Activated naive CD4-positive, alpha-beta T cell treated with anti-CD3 and anti-CD28 coated beads for 36 hours (primary cell): Measurements from ENCODE around the gene DNM2. TPM values are rescaled to one million over a fixed set of nuclear protein-coding genes. Genes with fewer than 3 reads are reported as not detected.
A peak's percentile ranks its signal among the peaks of the same experiment; 100 is the strongest.
"Not testable (repeated sequence)": the region's sequence is repeated elsewhere in the genome, so short reads cannot be mapped to it uniquely, and the experiment has no call there.

ENCODE experiments used
- CTCF ChIA-PET: fragments of 350-600 bp; sonication (Branson Sonifier 250); formaldehyde crosslinking; loops from one replicate; lab custom pipeline; 2021; ENCODE audit warnings: antibody characterized with exemption; lab: Charles Lee
- DNase-seq: peaks from one replicate; pipeline ENCODE4 v3.0.0-alpha.2; 2020
- H3K27ac Mint-ChIP-seq: one replicate; pipeline ENCODE4 v1.8.0; 2021; ENCODE audit warnings: mild to moderate bottlenecking, mixed read lengths
- H3K27me3 Mint-ChIP-seq: one replicate; pipeline ENCODE4 v1.8.0; 2021; ENCODE audit warnings: low read depth, mixed read lengths
- H3K36me3 Mint-ChIP-seq: one replicate; pipeline ENCODE4 v1.8.0; 2021; ENCODE audit warnings: low read depth, mixed read lengths
- H3K4me1 Mint-ChIP-seq: one replicate; pipeline ENCODE4 v1.8.0; 2021; ENCODE audit warnings: low read depth, mixed read lengths
- H3K4me3 Mint-ChIP-seq: one replicate; pipeline ENCODE4 v1.8.0; 2021; ENCODE audit warnings: mild to moderate bottlenecking, moderate library complexity, mixed read lengths
- H3K9me3 Mint-ChIP-seq: one replicate; pipeline ENCODE4 v1.8.0; 2021; ENCODE audit warnings: mixed read lengths
- intact Hi-C: fragments of 100-400 bp; cut with micrococcal nuclease; formaldehyde crosslinking; loops from one replicate; pipeline ENCODE4 v1.15.1; 2023
- total RNA-seq, 2 experiments: library from RNA; stranded (reverse); gene quantifications; one replicate each; pipeline ENCODE4 v1.2.3, GENCODE V29; 2021

The DNM2 gene
- total RNA-seq, 2 experiments from 2014 or later: 144 to 148 TPM

DNA sequence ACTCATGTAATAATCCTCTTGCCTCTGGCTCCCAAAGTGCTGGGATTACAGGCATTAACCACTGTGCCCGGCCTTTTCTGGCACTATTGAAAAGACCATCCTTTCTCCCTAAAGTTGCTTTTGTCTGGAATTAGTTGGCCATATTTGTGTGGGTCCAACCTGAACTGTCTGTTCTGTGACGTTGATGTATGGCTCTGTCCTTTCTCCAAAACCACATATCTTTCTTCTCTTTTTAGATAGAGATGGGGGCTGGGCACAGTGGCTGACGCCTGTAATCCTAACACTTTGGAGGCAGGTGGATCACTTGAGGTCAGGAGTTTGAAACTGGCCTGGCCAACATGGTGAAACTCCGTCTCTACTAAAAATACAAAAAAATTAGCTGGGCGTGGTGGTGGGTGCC is 17.9 kb downstream of the DNM2 start:
- Mint-ChIP-seq H3K36me3 (peaks cover 7% of the 10 kb centered on the region), H3K27me3 (no peaks in the 10 kb centered on the region), H3K4me3 (no peak overlapping the region), H3K27ac (no peak overlapping the region), H3K4me1 (peaks cover 42% of the 10 kb centered on the region), H3K9me3 (no peaks in the 10 kb centered on the region)
- DNase-seq: no peak
- CTCF ChIA-PET: interaction anchor here (1.3 kb wide), 1 partner anchor 18 kb away, joined by 3 read pairs; the partner anchor contains the start of gene DNM2
- intact Hi-C loops: no loop called here

DNA sequence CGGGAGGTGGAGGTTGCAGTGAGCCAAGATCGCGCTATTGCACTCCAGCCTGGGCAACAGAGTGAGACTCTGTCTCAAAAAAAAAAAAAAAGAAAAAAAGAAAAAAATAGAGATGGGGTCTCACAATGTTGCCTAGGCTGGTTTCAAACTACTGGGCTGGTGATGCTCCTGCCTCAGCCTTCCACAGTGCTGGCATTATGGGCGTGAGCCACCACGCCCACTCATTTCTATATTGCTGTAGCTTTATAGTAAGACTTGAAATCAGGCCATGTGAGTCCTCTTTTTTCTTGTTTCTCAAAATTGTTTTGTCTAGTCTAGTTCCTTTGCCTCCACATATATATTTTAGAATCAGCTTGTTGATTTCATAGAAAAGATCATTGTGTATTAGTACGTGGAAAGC is 18.3 kb downstream of the DNM2 start:
- H3K4me1 Mint-ChIP-seq: peaks cover 41% of the 10 kb centered on the region
- H3K9me3 Mint-ChIP-seq: no peaks in the 10 kb centered on the region
- DNase-seq: no peak
- H3K27me3 Mint-ChIP-seq: no peaks in the 10 kb centered on the region
- H3K36me3 Mint-ChIP-seq: peaks cover 8% of the 10 kb centered on the region
- no peak overlapping the region for H3K27ac Mint-ChIP-seq
- CTCF ChIA-PET: interaction anchor here (1.3 kb wide), 1 partner anchor 19 kb away, joined by 3 read pairs; the partner anchor contains the start of gene DNM2
- intact Hi-C loops: no loop called here
- no peak overlapping the region for H3K4me3 Mint-ChIP-seq

DNA sequence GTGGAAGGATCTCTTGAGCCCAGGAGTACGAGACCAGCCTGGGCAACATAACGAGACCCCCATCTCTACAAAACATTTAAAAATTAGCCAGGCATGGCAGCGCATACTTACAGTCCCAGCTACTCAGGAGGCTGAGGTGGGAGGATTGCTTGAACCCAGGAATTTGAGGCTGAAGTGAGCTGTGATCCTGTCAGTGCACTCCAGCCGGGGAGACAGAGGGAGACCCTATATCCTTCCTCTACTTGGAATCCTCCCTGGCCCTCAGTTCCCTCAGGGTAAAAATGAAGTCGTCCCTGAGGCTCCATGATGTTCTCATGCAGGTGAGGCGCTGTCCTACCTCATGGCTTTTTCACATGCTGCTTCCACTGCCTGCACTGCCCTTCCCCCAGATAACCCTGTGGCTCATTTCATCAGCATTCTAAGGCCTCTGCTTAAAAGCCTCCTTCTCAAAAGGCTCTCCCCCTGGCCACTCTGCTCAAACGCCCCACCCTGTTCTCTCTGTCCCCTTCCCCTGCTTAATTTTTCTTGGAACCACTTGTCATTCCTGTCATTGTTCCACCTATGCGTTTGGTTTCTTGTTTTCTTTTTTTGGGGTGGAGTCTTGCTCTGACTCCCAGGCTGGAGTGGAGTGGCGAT is 19.2 kb downstream of the DNM2 start:
- no peaks in the 10 kb centered on the region for H3K9me3 Mint-ChIP-seq
- CTCF ChIA-PET: interaction anchor here (1.3 kb wide), 1 partner anchor 20 kb away, joined by 3 read pairs; the partner anchor contains the start of gene DNM2
- H3K27ac Mint-ChIP-seq: no peak overlapping the region

DNA sequence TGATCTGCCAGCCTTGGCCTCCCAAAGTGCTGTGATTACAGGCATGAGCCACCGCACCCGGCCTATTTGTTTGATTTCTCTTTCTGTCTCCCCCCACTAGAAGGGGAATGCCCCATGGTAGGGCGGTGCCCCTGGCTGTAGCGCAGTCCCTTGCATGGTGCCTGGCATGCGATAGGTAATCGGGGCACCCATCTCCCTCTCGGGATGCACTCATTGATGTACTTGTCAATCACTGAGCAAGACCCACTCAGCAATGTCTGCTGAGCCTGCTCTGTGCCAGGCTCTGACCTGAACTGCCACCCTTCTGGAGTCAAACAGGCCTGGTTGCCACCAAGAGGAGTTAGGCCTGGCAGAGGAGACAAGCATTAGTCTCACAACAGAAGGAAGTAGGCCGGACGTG is 19.8 kb downstream of the DNM2 start:
- H3K4me3 Mint-ChIP-seq: no peak overlapping the region
- peaks cover 42% of the 10 kb centered on the region for H3K4me1 Mint-ChIP-seq
- CTCF ChIA-PET: no interaction called here
- no peaks in the 10 kb centered on the region for H3K27me3 Mint-ChIP-seq
- intact Hi-C loops: no loop called here
- peaks cover 8% of the 10 kb centered on the region for H3K36me3 Mint-ChIP-seq
- H3K27ac Mint-ChIP-seq: no peak overlapping the region
- H3K9me3 Mint-ChIP-seq: no peaks in the 10 kb centered on the region
- no peak for DNase-seq

More for the DNA sequence above, 19.2 kb downstream of the DNM2 start:
- H3K4me1 Mint-ChIP-seq: peaks cover 40% of the 10 kb centered on the region
- H3K36me3 Mint-ChIP-seq: peaks cover 8% of the 10 kb centered on the region
- DNase-seq: no peak
- H3K4me3 Mint-ChIP-seq: no peak overlapping the region
- no peaks in the 10 kb centered on the region for H3K27me3 Mint-ChIP-seq
- intact Hi-C loops: no loop called here

DNA sequence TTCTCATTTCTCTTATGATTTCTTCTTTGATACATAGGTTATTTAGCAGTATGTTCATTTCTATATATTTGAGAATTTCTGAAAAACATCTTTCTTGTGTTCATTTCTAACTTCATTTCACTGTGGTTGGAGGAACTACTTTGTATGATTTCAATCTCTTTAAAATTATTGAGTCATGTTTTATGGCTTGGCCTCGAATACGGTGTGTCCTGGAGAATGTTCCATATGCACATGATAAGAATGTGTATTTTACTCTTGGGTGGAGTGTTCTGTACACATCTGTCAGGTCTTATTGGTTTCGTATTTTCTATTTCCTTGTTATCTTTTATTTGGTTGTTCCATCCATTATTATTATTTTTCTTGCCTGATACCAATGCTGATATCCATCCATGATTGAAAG is 22.9 kb downstream of the DNM2 start:
- Mint-ChIP-seq H3K27ac (no peak overlapping the region), H3K27me3 (no peaks in the 10 kb centered on the region), H3K9me3 (no peaks in the 10 kb centered on the region), H3K4me1 (peaks cover 49% of the 10 kb centered on the region), H3K36me3 (peaks cover 8% of the 10 kb centered on the region), H3K4me3 (no peak overlapping the region)
- no peak for DNase-seq
- intact Hi-C loops: no loop called here
- CTCF ChIA-PET: interaction anchor here (0.7 to 0.9 kb wide), 2 partner anchors 22 to 636 kb away, joined by 3 read pairs; no protein-coding TSS in a partner anchor

DNA sequence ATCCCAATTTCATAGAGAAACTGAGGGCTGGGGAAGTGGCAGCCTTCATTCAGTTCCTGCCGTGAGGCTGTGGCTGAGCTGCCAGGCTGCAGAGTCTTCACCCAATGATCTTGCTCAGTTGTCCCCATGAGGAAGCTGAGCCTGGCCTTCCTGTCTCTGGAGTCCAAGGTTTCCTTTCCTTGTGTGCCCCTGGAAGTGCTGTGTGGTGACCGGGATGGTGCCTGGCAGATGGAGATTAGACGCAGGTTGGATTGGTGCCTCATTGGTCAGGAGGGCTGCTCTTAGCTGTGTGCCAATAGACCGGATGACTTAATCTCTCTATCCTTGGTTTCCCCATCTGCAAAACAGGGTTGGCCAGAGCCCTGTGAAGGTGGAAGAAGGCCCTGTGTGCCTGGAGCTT is 24.6 kb downstream of the DNM2 start:
- Mint-ChIP-seq H3K36me3 (peaks cover 8% of the 10 kb centered on the region), H3K27ac (no peak overlapping the region), H3K4me1 (peaks cover 44% of the 10 kb centered on the region), H3K9me3 (no peaks in the 10 kb centered on the region), H3K4me3 (no peak overlapping the region), H3K27me3 (no peaks in the 10 kb centered on the region)
- CTCF ChIA-PET: interaction anchor here (0.6 to 1.0 kb wide), 2 partner anchors 11 to 25 kb away, joined by 3 read pairs; no protein-coding TSS in a partner anchor
- intact Hi-C loops: no loop called here
- DNase-seq: no peak

DNA sequence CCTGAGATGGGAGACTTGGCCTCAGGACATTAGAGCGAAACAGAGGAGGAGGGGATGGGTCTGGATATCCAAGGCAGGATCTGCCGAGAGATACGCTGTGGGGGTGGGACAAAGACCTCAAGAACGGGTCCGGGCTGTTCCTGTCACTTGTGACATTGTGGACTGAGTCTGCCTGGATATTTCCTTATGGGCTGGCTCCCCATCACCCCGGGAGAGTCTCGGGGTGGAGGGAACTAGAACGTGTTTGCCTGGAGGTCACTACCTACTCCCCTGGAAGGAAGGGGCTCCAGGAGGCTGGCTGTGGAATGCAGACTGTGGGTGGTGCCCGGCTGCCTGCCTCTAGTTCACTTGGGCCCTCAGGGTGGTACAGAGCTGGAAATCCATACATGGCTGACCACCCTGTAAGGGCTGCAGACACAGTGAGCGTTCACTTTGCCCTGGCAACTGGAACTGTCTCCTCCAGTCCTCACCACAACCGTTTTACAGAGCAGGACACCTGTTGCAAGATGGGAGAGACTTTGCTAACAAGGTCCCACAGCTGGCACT is 26.4 kb downstream of the DNM2 start:
- Mint-ChIP-seq H3K27me3 (no peaks in the 10 kb centered on the region), H3K36me3 (peaks cover 7% of the 10 kb centered on the region), H3K4me1 (peaks cover 55% of the 10 kb centered on the region), H3K27ac (no peak overlapping the region), H3K4me3 (no peak overlapping the region), H3K9me3 (no peaks in the 10 kb centered on the region)
- intact Hi-C loops: no loop called here
- CTCF ChIA-PET: interaction anchor here (1.1 kb wide), 1 partner anchor 12 kb away, joined by 4 read pairs; no protein-coding TSS in a partner anchor
- DNase-seq: no peak

DNA sequence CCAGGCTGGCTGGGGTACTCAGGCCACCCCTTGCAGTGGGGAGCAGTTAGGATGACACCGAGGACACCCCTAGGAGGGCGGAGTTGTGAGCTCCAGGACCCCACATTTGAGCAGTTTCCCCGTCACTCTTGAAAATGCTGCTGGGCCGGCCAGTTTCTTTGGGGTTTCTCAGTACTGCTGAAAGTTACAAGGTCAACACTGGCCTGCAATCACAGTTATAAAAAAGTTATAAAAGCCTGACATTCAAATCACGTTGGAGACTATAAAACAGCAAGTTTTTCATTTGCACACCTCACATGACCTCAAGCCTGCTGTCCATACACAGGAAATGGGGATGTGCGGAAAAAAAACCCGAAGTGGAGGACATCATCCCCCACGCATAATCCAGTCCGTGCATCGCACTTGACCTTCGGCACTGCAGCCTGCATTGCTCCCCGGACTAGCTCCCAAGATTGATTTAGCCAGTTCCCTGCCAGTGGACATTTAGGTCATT is 27.0 kb downstream of the DNM2 start:
- Mint-ChIP-seq H3K36me3 (peaks cover 7% of the 10 kb centered on the region), H3K4me3 (no peak overlapping the region), H3K4me1 (peaks cover 58% of the 10 kb centered on the region)

DNA sequence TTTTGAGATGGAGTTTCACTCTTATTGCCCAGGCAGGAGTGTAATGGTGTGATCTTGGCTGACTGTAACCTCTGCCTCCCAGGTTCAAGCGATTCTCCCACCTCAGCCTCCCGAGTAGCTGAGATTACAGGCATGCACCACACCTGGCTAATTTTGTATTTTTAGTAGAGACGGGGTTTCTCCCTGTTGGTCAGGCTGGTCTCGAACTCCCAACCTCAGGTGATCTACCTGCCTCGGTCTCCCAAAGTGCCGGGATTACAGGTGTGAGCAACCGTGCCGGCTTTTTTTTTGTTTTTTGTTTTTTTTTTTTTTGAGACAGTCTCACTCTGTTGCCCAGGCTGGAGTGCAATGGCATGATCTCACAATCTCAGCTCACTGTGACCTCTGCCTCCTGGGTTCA is 28.6 kb downstream of the DNM2 start:
- DNase-seq, H3K4me3 Mint-ChIP-seq, intact Hi-C loops, H3K27ac Mint-ChIP-seq, H3K36me3 Mint-ChIP-seq, H3K9me3 Mint-ChIP-seq, H3K27me3 Mint-ChIP-seq: not testable (repeated sequence)
- CTCF ChIA-PET: interaction anchor here (0.6 to 0.7 kb wide), 2 partner anchors 26 to 112 kb away, joined by 3 to 4 read pairs; no protein-coding TSS in a partner anchor
- H3K4me1 Mint-ChIP-seq: peaks cover 63% of the 10 kb centered on the region

More for the DNA sequence above, 27.0 kb downstream of the DNM2 start:
- H3K27me3 Mint-ChIP-seq: no peaks in the 10 kb centered on the region
- CTCF ChIA-PET: interaction anchor here (1.1 kb wide), 1 partner anchor 12 kb away, joined by 4 read pairs; no protein-coding TSS in a partner anchor
- H3K27ac Mint-ChIP-seq: no peak overlapping the region
- no peaks in the 10 kb centered on the region for H3K9me3 Mint-ChIP-seq
- intact Hi-C loops: no loop called here
- no peak for DNase-seq

DNA sequence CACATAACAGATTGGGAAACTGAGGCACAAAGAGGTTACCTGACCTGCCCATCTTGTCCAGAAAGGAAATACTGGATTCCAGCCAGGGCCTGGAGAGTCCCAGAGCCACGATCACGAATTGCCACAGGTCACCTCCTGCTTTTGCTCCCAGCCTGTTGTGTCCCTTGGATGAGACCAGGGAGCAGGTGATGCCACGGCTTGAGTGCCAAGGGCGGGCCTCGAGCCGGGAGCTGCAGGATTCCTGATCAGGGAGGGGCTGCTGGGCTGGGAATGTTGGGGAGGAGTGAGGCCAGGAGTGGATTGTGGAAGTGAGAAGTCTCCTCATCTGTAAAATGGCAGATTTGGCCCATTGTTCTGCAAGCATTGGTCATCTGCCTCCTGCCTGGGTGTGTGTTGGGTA is 29.4 kb downstream of the DNM2 start:
- intact Hi-C loops: no loop called here
- CTCF ChIA-PET: interaction anchor here (1.0 kb wide), 1 partner anchor 125 kb away, joined by 3 read pairs; no protein-coding TSS in a partner anchor
- no peak for DNase-seq
- Mint-ChIP-seq H3K4me3 (no peak overlapping the region), H3K27ac (peak overlapping the region; percentile 68), H3K36me3 (no peaks in the 10 kb centered on the region), H3K4me1 (peaks cover 66% of the 10 kb centered on the region), H3K27me3 (no peaks in the 10 kb centered on the region), H3K9me3 (no peaks in the 10 kb centered on the region)

DNA sequence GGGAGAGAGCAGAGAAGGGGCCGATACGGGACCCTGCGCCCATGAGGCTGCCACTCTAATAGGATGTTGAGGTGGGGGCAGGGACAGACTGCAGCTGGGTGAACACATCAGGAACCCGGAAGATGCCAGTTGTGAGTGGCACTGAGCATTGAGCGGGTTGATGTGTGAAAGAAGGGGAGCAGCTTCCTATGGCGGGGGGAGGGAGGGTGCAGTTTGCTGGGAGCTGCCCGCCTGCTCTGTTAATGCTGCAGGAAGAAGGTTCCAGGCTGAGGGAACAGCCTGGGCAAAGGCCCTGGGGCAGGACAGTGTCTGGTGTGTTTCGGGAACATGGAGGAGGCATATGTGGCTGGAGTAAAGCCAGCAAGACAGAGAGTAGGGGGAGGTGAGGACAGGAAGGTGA is 29.8 kb downstream of the DNM2 start:
- intact Hi-C loops: no loop called here
- peaks cover 67% of the 10 kb centered on the region for H3K4me1 Mint-ChIP-seq
- no peaks in the 10 kb centered on the region for H3K27me3 Mint-ChIP-seq
- H3K9me3 Mint-ChIP-seq: no peaks in the 10 kb centered on the region
- H3K36me3 Mint-ChIP-seq: no peaks in the 10 kb centered on the region
- CTCF ChIA-PET: interaction anchor here (1.0 kb wide), 1 partner anchor 125 kb away, joined by 3 read pairs; no protein-coding TSS in a partner anchor
- no peak overlapping the region for H3K4me3 Mint-ChIP-seq
- peak overlapping the region; percentile 68 for H3K27ac Mint-ChIP-seq
- peak; percentile 26 for DNase-seq

DNA sequence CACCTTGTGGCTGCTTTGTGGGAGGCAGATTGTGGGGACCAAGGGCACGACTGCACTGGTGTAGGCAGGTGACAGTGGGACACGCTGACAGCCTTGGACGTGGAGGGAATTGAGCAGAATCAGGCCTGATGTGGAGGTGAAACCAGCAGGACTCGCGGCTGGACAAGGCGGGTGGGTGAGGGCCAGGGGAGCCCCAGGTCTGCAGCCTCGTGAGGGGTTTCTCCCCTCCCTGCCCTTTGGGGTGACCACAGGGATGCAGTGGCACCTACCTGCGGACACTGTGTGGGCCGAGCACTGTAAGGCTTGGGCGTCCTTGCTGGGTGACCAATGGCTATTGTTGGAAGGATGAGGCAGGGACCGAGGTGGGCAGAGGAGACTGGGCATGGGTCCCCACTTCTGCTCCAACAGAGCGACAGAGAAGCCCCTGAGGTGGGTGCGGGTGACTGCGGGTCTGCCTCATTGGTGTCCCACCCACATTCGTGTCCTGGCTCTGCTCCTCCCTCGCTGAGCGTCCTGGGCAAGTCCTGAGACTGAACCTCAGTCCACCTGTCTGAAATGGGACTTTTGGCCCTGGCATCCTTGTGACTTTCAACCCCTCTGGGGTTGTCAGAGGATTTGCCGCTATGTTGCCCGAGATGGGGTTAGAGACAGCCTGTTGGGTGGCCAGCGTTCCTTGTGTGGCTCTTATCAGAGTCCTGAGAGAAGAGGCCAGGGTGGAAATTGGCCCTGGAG is 30.5 kb downstream of the DNM2 start:
- H3K4me3 Mint-ChIP-seq: no peak overlapping the region
- H3K9me3 Mint-ChIP-seq: no peaks in the 10 kb centered on the region
- intact Hi-C loops: no loop called here
- H3K27ac Mint-ChIP-seq: peak overlapping the region; percentile 65
- CTCF ChIA-PET: interaction anchor here (1.0 kb wide), 1 partner anchor 124 kb away, joined by 3 read pairs; no protein-coding TSS in a partner anchor
- no peak for DNase-seq
- H3K27me3 Mint-ChIP-seq: no peaks in the 10 kb centered on the region
- no peaks in the 10 kb centered on the region for H3K36me3 Mint-ChIP-seq
- H3K4me1 Mint-ChIP-seq: peaks cover 72% of the 10 kb centered on the region
